HepG2 (cell line): ENCODE data around the gene MYOM1. TPM values are rescaled to one million over a fixed set of nuclear protein-coding genes. Genes with fewer than 3 reads are reported as not detected.

ENCODE experiments used
- ARID2 ChIP-seq: sonication (generic); formaldehyde crosslinking; IDR thresholded peaks from 2 replicates; pipeline ENCODE4 v1.8.1; 2022; ENCODE audit warnings: mild to moderate bottlenecking, missing genetic modification reagents, borderline replicate concordance
- DNMT1 ChIP-seq: sonication (generic); formaldehyde crosslinking; IDR thresholded peaks from 2 replicates; pipeline ENCODE4 v1.5.1; 2020; ENCODE audit warnings: mild to moderate bottlenecking, missing genetic modification reagents
- EEA1 ChIP-seq: sonication (generic); formaldehyde crosslinking; IDR thresholded peaks from 2 replicates; pipeline ENCODE4 v1.5.1; 2020; ENCODE audit warnings: mild to moderate bottlenecking, missing genetic modification reagents, borderline replicate concordance
- FOXA1 ChIP-seq, 2 experiments: fragments of 450-650 bp in 1 of 2; sonication (generic) in 1 of 2; formaldehyde crosslinking in 1 of 2; IDR thresholded peaks; 2 replicates each; pipeline versions ENCODE4 v1.4.0 to v1.6.1; 2016 to 2020; ENCODE audit warnings: missing genetic modification reagents in 1 of 2
- FOXJ3 ChIP-seq: sonication (generic); formaldehyde crosslinking; IDR thresholded peaks from 2 replicates; pipeline ENCODE4 v1.4.0; 2020; ENCODE audit warnings: missing genetic modification reagents, mild to moderate bottlenecking, borderline replicate concordance
- GMEB2 ChIP-seq: IDR thresholded peaks from 2 replicates; pipeline ENCODE4 v1.6.1; 2016; ENCODE audit warnings: missing biosample characterization, missing genetic modification reagents, low read depth
- HIC2 ChIP-seq: sonication (generic); formaldehyde crosslinking; IDR thresholded peaks from 2 replicates; pipeline ENCODE4 v1.9.0; 2022; ENCODE audit warnings: low read depth, missing genetic modification reagents
- HNF4A ChIP-seq: sonication (generic); formaldehyde crosslinking; IDR thresholded peaks from 2 replicates; pipeline ENCODE4 v1.4.0; 2020; ENCODE audit warnings: missing genetic modification reagents
- HOMEZ ChIP-seq: IDR thresholded peaks from 2 replicates; pipeline ENCODE4 v1.6.1; 2016; ENCODE audit warnings: low read depth
- LRRFIP1 ChIP-seq: sonication (generic); formaldehyde crosslinking; conservative IDR thresholded peaks from 2 replicates; pipeline ENCODE4 v1.4.0; 2020; ENCODE audit warnings: missing genetic modification reagents
- MLX ChIP-seq: IDR thresholded peaks from 2 replicates; pipeline ENCODE4 v1.6.1; 2016
- MTA1 ChIP-seq: sonication (generic); formaldehyde crosslinking; IDR thresholded peaks from 2 replicates; pipeline ENCODE4 v1.4.0; 2020; ENCODE audit warnings: missing genetic modification reagents, mild to moderate bottlenecking, borderline replicate concordance
- RBM22 ChIP-seq: fragments of 200-400 bp; formaldehyde crosslinking; optimal IDR thresholded peaks from 2 replicates; pipeline ENCODE3; 2017; ENCODE audit warnings: mild to moderate bottlenecking, low read length, moderate library complexity
- RXRA ChIP-seq: sonication (generic); formaldehyde crosslinking; IDR thresholded peaks from 2 replicates; pipeline ENCODE4 v1.5.1; 2020; ENCODE audit warnings: missing genetic modification reagents
- TCF12 ChIP-seq, 2 experiments: fragments of 450-650 bp in 1 of 2; sonication (generic) in 1 of 2; formaldehyde crosslinking in 1 of 2; IDR thresholded peaks; 2 replicates each; pipeline versions ENCODE4 v1.6.1 to v1.8.0; 2017 to 2022; ENCODE audit warnings: antibody characterized with exemption in 1 of 2, mild to moderate bottlenecking in 1 of 2, missing genetic modification reagents in 1 of 2, moderate library complexity in 1 of 2
- U2AF2 ChIP-seq: fragments of 200-400 bp; formaldehyde crosslinking; IDR thresholded peaks from 2 replicates; pipeline ENCODE4 v1.6.1; 2017; ENCODE audit warnings: low read depth, mild to moderate bottlenecking, low read length
- ZBTB2 ChIP-seq: sonication (generic); formaldehyde crosslinking; IDR thresholded peaks from 2 replicates; pipeline ENCODE4 v1.8.0; 2022; ENCODE audit warnings: low read depth, missing genetic modification reagents
- ZIK1 ChIP-seq: sonication (generic); formaldehyde crosslinking; IDR thresholded peaks from 2 replicates; pipeline ENCODE4 v1.5.0; 2020; ENCODE audit warnings: mild to moderate bottlenecking, low read depth, missing genetic modification reagents, borderline replicate concordance
- ZNF121 ChIP-seq: sonication (generic); formaldehyde crosslinking; IDR thresholded peaks from 2 replicates; pipeline ENCODE4 v1.5.0; 2020; ENCODE audit warnings: mild to moderate bottlenecking, missing genetic modification reagents
- ZSCAN25 ChIP-seq: sonication (generic); formaldehyde crosslinking; IDR thresholded peaks from 2 replicates; pipeline ENCODE4 v1.8.0; 2022; ENCODE audit warnings: mild to moderate bottlenecking, missing genetic modification reagents
- polyA plus RNA-seq, 8 experiments: library from polyadenylated mRNA; depleted of rRNA in 3 of 8; stranded (reverse) in 7 of 8; unstranded in 1 of 8; fragments of >200 nt; fragmentation: Illumina TruSeq in 4 of 8; extraction: Trizol in 4 of 8; gene quantifications; 2 replicates each; pipeline versions ENCODE4 v1.2.1 to v1.2.3, GENCODE V29; 2011 to 2016; ENCODE audit warnings: low read depth in 4 of 8, missing spikeins in 1 of 8, mixed read lengths in 1 of 8; ENCODE audit not compliant: insufficient read depth in 1 of 8
- total RNA-seq, 5 experiments: library from RNA; depleted of rRNA; stranded (reverse); fragments of >200 nt; fragmentation: Illumina TruSeq; extraction: Trizol; gene quantifications; 2 replicates each; pipeline ENCODE4 v1.2.3, GENCODE V29; 2016; ENCODE audit warnings: low read depth in 1 of 5

The MYOM1 gene
- total and polyA plus RNA-seq, 2 of the 13 experiments (the other 11 are each of a cell fraction or from before 2014, with no cell fraction given): 0.46 to 0.98 TPM

GRCh38 chr18:3074087-3074486, 145.7 kb downstream of the MYOM1 start (continued):
- TF ChIP-seq FOXJ3 (CRISPR knock-in tag) (peak; percentile 18; the same call in 1 of the 2 replicates), ARID2 (CRISPR knock-in tag) (no peak), RXRA (peak; percentile 57; the same call in 1 of the 2 replicates), TCF12 (IDR thresholded peaks at IDR 0.05) (no peak), TCF12 (CRISPR knock-in tag; IDR thresholded peaks at IDR 0.05) (no peak), U2AF2 (no peak), ZBTB2 (no peak), HIC2 (CRISPR knock-in tag) (peak; percentile 66; the same call in 1 of the 2 replicates), ZIK1 (no peak), EEA1 (CRISPR knock-in tag) (no peak), HNF4A (peak; percentile 96), MTA1 (CRISPR knock-in tag) (peak; percentile 66; the same call in 1 of the 2 replicates), LRRFIP1 (CRISPR knock-in tag) (no peak), ZNF121 (no peak), MLX (peak; percentile 39; the same call in 1 of the 2 replicates), DNMT1 (CRISPR knock-in tag) (no peak), FOXA1 (IDR thresholded peaks at IDR 0.05) (no peak), FOXA1 (CRISPR knock-in tag; IDR thresholded peaks at IDR 0.05) (no peak), RBM22 (no peak), GMEB2 (CRISPR knock-in tag) (no peak), HOMEZ (CRISPR knock-in tag) (peak; percentile 60; the same call in 1 of the 2 replicates), ZSCAN25 (CRISPR knock-in tag) (peak; percentile 56; the same call in 1 of the 2 replicates)
